GM03348 (cell line): ENCODE results near the gene INO80.

ENCODE experiments used
- DNase-seq: peaks from one replicate; pipeline ENCODE4 v3.0.0; 2012; ENCODE audit warnings: low spot score

Gene INO80

GRCh38 chr15:41001524-41002214 lies 114.4 kb downstream of the INO80 start:
- no peak for DNase-seq

DNA sequence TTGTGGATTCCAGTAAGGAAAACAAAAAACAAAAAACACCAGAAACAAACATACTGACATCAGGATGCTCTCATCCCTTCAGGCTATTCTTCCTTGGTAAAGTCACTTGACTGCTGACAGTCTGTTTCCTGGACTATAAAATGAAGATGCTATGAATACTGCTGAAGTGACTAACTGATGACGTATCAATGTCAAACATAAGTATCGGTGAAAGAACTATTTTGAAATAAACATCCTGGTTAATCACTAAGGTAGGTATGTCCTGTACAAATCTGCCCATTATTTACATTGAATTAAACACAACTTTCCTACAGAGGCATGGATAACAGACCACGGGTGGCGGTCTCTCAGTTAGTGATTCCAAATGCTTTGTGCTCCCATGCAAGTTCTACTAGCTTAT lies 116.9 kb downstream of the INO80 start:
- no peak for DNase-seq

DNA sequence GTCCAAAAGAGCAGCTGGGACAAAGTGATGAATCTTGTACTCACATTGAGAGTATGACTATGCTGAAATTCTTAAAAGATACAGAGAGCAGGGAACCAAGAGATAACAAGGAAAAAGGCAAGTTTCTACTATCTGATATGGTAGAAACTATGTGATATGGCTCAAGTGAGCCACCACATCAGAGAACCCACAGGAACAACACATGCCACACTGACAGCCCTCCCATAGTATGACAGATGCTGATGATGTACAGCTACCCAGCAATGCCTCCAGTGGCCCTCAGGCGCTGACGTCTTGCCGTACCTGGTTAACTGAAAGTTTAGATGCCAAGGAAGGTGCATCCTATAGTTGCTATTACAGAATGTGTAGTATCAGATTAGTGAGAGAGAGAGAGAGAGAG lies 120.4 kb downstream of the INO80 start:
- no peak for DNase-seq

GRCh38 chr15:40992825-40993224 lies 123.3 kb downstream of the INO80 start:
- DNase-seq, result no peak

- no peak for DNase-seq
These were observed 123.8 kb downstream of the INO80 start for GRCh38 chr15:40992241-40992741.

DNA sequence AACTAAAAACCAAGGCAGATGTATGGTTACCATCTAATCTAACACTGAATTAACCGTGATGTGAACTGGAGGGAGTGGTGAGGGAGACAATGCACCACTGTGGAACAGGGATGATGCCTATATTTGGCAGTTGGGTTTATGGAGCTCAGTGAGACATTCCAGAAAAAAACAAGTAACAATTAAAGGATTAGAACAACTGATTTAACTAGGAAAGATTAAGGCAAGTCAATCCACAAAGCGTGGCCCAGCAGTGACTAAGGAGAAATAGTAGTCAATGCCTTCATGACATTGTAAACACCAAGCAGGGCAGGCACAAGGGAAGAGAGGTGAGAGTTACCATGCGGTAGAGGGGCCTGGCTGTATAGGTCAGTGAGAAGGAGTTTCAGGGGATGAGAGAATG lies 124.7 kb downstream of the INO80 start:
- no peak for DNase-seq

- no peak for DNase-seq
These were observed 125.3 kb downstream of the INO80 start for GRCh38 chr15:40990789-40991188.

GRCh38 chr15:40990080-40990479 lies 126.0 kb downstream of the INO80 start:
- no peak for DNase-seq

DNA sequence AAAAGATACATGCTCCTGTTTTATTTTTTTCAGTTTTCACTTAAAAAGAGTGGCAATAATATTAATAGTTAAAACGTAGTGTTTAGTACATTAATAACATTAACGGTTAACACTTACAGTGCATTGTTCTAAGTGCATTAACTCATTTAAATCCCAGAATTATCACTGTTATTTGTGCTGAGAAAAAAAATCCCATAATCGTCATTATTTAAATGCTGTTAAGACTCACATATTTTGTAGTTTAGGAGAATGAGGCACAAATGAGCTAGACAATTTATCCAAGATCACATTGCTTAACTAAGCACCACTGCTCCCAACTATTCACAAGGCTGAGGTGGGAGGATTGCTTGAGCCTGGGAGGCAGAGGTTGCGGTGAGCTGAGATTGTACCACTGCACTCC lies 127.9 kb downstream of the INO80 start:
- no peak for DNase-seq

DNA sequence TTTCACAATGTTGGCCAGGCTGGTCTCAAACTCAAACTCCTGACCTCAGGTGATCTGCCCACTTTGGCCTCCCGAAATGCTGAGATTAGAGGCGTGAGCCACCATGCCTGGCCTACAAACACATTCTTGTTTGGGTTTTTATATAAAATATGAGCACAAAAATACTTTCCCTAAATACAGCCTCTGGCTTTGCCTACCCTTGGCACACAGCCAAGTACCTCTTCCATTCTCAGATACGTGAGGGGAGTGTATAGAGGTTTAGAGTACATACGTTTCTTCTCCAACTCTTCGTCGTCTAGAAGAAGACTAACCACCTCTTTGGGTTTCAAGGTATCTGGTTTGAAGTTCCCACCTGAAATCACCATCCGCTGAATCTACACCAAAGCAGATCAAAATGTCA lies 129.3 kb downstream of the INO80 start:
- no peak for DNase-seq

DNA sequence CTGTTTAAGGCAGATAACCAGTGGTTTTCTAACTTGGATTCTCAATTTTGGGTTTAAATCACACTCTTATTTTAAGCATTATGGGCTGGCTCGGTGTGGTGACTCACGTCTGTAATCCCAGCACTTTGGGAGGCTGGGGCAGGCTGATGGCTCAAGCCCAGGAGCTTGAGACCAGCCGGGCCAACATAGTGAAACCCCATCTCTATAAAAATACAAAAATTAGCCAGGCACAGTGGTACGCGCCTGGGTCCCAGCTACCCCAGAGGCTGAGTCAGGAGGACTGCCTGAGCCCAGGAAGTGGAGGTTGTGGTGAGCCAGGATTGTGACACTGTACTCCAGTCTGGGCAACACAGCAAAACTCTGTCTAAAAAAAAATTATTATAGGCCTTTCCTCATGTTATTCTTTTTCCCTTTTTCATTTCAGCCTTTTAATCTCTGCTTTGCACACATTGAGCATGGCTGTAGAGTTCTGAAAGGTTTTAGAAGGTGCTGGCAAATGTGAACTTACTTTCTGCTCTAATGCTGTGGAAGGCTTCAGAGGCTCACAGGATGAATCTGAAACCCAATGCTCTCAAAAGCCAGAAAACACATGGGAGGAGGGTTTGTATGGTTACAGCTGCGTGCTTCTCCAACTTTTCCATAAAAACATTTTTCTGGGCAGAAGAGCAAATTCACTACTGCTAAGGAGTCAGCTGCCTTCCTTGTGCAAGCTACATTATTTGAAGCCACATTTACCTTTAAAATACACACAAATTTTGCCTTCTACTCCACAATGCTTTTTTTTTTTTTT lies 130.3 kb downstream of the INO80 start:
- no peak for DNase-seq

DNA sequence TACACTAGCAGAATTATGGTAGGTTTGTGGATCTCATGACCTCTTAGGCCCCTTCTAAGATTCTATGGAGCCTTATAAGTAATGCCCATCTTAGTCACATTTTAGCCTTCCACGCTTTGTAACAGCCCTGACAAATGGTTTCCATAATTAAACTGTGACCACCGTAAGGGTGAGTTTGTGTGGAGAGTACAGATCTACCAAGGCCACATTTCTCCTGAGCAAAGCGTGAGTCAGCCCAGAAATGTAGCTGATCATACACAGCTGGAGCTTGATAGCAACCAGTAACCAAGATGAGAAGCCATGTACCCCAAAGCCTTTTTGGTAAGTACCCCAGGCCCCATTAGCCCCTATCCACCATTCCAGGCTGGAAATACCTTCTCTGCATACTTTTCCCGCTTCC lies 131.1 kb downstream of the INO80 start:
- DNase-seq, result peak; percentile 69

GRCh38 chr15:40984406-40984805 lies 131.7 kb downstream of the INO80 start:
- no peak for DNase-seq

DNA sequence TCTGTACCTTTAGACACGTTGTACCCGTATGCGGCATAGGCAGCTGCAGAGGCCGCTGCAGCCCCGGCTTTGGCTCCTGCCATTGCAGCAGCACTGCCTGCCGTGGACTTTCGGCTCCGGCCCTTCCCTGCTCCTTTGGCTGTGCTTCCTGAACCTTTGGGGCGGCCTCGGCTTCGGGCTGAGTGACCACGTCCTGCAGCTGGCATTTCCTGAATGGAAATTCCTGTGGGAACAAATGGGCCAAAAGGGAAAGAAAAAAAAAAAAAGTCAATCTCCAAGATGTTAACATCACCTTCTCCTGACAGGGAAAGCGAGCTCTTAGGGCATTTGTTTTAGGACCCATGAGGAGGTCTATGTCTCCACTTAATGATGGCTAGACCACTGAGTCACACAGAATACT lies 133.2 kb downstream of the INO80 start:
- DNase-seq, result peak; percentile 71

DNA sequence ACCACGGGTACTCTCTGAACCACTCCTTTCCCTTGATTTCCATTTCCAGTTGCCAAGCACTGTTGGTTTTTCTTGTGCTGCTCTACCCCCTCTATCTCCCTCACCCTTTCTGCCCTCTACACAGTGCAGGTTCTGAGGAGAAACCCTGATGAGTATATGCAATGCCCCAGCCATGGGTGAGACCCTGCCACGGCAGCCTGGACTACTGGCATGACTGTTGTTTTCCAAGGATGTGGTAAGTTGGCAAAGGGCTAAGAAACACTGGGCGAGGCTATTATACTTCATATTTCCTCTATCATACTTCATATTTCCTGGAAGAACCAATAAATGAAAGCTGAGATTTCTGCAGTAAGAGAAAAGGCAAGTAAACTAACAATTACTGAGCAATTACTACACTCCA lies 134.9 kb downstream of the INO80 start:
- DNase-seq, result no peak

DNA sequence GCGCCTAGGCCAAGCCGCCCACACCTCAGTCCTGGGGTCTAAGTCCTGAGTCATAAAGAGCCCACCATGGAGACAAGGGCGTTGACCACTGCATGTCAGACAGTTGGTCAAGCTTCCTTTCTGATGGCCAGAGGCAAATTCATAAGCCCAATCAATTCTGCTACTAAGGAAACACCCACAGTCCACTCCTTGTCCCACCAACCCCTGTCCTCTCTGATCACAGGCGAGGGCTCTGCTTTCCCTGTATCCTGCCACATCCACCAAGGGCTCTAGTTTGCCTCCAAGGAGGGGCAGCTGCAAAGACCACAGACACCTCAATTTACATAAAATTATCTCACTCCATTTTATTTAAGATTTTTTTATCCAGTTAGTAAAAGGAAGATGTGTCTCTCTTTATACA lies 137.5 kb downstream of the INO80 start:
- DNase-seq, result no peak

GRCh38 chr15:40978141-40978540 lies 137.9 kb downstream of the INO80 start:
- DNase-seq, result no peak

- no peak for DNase-seq
These were observed 139.3 kb downstream of the INO80 start for GRCh38 chr15:40976819-40977218.

GRCh38 chr15:40974879-40975278 lies 141.2 kb downstream of the INO80 start:
- no peak for DNase-seq

GRCh38 chr15:40969363-40969762 lies 146.7 kb downstream of the INO80 start:
- DNase-seq, result no peak

GRCh38 chr15:40968290-40969085 lies 147.6 kb downstream of the INO80 start:
- DNase-seq, result no peak

DNA sequence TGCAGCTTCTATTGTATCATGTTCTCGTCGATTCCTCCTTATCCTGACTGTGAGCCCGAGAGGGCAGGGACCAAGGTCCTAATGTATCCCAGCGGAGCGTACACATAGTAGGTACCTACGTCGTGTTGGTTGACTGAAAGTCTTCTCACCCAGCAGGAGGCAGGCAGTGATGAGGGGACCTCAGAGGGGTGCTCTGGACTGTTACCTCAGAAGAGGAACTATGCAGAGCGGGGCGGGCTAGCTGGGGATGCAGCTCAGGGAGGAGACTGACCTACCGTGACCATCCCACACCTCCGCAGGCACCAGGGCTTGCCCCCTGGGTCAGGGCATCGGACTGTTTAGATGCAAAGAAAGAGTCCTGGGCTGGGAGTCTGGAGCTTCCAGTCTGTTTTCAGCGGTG lies 151.4 kb downstream of the INO80 start:
- DNase-seq, result no peak

- no peak for DNase-seq
These were observed 152.1 kb downstream of the INO80 start for GRCh38 chr15:40964006-40964405.
